WTC11 (cell line): Measurements from ENCODE around the gene FBXO42.

Source experiments
- ELF4 ChIP-seq: sonication (generic); formaldehyde crosslinking; IDR thresholded peaks from 2 replicates; pipeline ENCODE4 v1.8.1; 2022; ENCODE audit warnings: low read depth, mild to moderate bottlenecking, moderate library complexity, missing genetic modification reagents
- FOXJ3 ChIP-seq: sonication (generic); formaldehyde crosslinking; IDR thresholded peaks from 2 replicates; pipeline ENCODE4 v1.9.0; 2021; ENCODE audit warnings: missing genetic modification reagents, mild to moderate bottlenecking, borderline replicate concordance
- JUN ChIP-seq: sonication (generic); formaldehyde crosslinking; IDR thresholded peaks from 2 replicates; pipeline ENCODE4 v1.8.0; 2023; ENCODE audit warnings: mild to moderate bottlenecking, missing genetic modification reagents
- KAT7 ChIP-seq: sonication (generic); formaldehyde crosslinking; IDR thresholded peaks from 2 replicates; pipeline ENCODE4 v1.8.1; 2023; ENCODE audit warnings: missing genetic modification reagents, mild to moderate bottlenecking, borderline replicate concordance
- NR2C2 ChIP-seq: sonication (generic); formaldehyde crosslinking; IDR thresholded peaks from 2 replicates; pipeline ENCODE4 v1.8.0; 2022; ENCODE audit warnings: mild to moderate bottlenecking, missing genetic modification reagents
- ZNF232 ChIP-seq: sonication (generic); formaldehyde crosslinking; IDR thresholded peaks from 2 replicates; pipeline ENCODE4 v1.8.0; 2022; ENCODE audit warnings: mild to moderate bottlenecking, missing genetic modification reagents
- ZNF263 ChIP-seq: sonication (generic); formaldehyde crosslinking; IDR thresholded peaks from 2 replicates; pipeline ENCODE4 v1.8.1; 2022; ENCODE audit warnings: low read depth, mild to moderate bottlenecking, moderate library complexity, missing genetic modification reagents
- ZNF317 ChIP-seq: sonication (generic); formaldehyde crosslinking; IDR thresholded peaks from 2 replicates; pipeline ENCODE4 v1.8.1; 2023; ENCODE audit warnings: low read depth, mild to moderate bottlenecking, moderate library complexity, missing genetic modification reagents, borderline replicate concordance
- TF ChIP-seq, protein P1 (sequence below): sonication (generic); formaldehyde crosslinking; IDR thresholded peaks from 2 replicates; pipeline ENCODE4 v1.8.1; 2022; ENCODE audit warnings: low read depth, missing genetic modification reagents, borderline replicate concordance
- TF ChIP-seq, protein P2 (sequence below): fragments of 200-600 bp; IDR thresholded peaks from 2 replicates; pipeline ENCODE4 v1.8.0; 2022; ENCODE audit warnings: antibody characterized with exemption
- TF ChIP-seq, protein P3 (sequence below): sonication (generic); formaldehyde crosslinking; IDR thresholded peaks from 2 replicates; pipeline ENCODE4 v1.8.1; 2023; ENCODE audit warnings: mild to moderate bottlenecking, missing genetic modification reagents, borderline replicate concordance
- TF ChIP-seq, protein P4 (sequence below): sonication (generic); formaldehyde crosslinking; IDR thresholded peaks from 2 replicates; pipeline ENCODE4 v1.8.0; 2022; ENCODE audit warnings: mild to moderate bottlenecking, missing genetic modification reagents
- TF ChIP-seq, protein P5 (sequence below): sonication (generic); formaldehyde crosslinking; IDR thresholded peaks from 2 replicates; pipeline ENCODE4 v1.8.0; 2023; ENCODE audit warnings: missing genetic modification reagents
- TF ChIP-seq, protein P6 (sequence below): sonication (generic); formaldehyde crosslinking; conservative IDR thresholded peaks from 2 replicates; pipeline ENCODE4 v1.8.1; 2023; ENCODE audit warnings: mild to moderate bottlenecking, low read depth, missing genetic modification reagents, moderate library complexity

DNA sequence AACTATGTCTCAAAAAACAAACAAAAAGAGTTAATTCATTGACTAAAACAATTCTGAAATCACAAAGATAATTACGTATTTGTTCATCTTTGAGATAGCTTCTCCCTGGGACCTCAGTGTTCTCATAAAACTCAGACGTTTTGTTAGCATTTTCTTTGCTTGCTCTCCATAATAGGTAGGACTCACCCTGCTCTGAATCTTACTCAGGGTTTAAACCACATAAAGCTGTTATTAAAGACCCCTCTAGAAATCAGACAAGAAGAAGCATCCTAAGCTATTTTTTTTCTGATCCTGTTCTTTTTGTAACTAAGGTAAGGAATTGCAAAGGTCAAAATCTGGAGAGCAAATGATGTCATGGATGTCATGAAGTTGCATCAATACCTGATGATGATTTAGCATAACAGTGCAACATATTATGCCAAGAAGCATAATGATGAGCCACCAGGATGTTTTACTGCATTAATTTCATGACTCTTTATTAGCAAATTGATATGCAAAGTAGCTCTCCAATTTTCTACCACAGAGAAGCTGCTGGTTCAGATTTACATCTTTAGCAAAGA lies 2.4 kb downstream of the FBXO42 start:
- TF ChIP-seq NR2C2 (CRISPR knock-in tag) (no peak), JUN (CRISPR knock-in tag) (no peak), ZNF263 (CRISPR knock-in tag) (no peak), ZNF232 (CRISPR knock-in tag) (no peak), FOXJ3 (no peak), ZNF317 (CRISPR knock-in tag) (no peak), KAT7 (CRISPR knock-in tag) (no peak), ELF4 (CRISPR knock-in tag) (no peak)
- TF ChIP-seq, protein P1, sequence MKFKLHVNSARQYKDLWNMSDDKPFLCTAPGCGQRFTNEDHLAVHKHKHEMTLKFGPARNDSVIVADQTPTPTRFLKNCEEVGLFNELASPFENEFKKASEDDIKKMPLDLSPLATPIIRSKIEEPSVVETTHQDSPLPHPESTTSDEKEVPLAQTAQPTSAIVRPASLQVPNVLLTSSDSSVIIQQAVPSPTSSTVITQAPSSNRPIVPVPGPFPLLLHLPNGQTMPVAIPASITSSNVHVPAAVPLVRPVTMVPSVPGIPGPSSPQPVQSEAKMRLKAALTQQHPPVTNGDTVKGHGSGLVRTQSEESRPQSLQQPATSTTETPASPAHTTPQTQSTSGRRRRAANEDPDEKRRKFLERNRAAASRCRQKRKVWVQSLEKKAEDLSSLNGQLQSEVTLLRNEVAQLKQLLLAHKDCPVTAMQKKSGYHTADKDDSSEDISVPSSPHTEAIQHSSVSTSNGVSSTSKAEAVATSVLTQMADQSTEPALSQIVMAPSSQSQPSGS (CRISPR knock-in tag), result no peak
- TF ChIP-seq, protein P2, sequence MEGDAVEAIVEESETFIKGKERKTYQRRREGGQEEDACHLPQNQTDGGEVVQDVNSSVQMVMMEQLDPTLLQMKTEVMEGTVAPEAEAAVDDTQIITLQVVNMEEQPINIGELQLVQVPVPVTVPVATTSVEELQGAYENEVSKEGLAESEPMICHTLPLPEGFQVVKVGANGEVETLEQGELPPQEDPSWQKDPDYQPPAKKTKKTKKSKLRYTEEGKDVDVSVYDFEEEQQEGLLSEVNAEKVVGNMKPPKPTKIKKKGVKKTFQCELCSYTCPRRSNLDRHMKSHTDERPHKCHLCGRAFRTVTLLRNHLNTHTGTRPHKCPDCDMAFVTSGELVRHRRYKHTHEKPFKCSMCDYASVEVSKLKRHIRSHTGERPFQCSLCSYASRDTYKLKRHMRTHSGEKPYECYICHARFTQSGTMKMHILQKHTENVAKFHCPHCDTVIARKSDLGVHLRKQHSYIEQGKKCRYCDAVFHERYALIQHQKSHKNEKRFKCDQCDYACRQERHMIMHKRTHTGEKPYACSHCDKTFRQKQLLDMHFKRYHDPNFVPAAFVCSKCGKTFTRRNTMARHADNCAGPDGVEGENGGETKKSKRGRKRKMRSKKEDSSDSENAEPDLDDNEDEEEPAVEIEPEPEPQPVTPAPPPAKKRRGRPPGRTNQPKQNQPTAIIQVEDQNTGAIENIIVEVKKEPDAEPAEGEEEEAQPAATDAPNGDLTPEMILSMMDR, result no peak
- TF ChIP-seq, protein P3, sequence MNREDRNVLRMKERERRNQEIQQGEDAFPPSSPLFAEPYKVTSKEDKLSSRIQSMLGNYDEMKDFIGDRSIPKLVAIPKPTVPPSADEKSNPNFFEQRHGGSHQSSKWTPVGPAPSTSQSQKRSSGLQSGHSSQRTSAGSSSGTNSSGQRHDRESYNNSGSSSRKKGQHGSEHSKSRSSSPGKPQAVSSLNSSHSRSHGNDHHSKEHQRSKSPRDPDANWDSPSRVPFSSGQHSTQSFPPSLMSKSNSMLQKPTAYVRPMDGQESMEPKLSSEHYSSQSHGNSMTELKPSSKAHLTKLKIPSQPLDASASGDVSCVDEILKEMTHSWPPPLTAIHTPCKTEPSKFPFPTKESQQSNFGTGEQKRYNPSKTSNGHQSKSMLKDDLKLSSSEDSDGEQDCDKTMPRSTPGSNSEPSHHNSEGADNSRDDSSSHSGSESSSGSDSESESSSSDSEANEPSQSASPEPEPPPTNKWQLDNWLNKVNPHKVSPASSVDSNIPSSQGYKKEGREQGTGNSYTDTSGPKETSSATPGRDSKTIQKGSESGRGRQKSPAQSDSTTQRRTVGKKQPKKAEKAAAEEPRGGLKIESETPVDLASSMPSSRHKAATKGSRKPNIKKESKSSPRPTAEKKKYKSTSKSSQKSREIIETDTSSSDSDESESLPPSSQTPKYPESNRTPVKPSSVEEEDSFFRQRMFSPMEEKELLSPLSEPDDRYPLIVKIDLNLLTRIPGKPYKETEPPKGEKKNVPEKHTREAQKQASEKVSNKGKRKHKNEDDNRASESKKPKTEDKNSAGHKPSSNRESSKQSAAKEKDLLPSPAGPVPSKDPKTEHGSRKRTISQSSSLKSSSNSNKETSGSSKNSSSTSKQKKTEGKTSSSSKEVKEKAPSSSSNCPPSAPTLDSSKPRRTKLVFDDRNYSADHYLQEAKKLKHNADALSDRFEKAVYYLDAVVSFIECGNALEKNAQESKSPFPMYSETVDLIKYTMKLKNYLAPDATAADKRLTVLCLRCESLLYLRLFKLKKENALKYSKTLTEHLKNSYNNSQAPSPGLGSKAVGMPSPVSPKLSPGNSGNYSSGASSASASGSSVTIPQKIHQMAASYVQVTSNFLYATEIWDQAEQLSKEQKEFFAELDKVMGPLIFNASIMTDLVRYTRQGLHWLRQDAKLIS (CRISPR knock-in tag), result no peak
- TF ChIP-seq, protein P4, sequence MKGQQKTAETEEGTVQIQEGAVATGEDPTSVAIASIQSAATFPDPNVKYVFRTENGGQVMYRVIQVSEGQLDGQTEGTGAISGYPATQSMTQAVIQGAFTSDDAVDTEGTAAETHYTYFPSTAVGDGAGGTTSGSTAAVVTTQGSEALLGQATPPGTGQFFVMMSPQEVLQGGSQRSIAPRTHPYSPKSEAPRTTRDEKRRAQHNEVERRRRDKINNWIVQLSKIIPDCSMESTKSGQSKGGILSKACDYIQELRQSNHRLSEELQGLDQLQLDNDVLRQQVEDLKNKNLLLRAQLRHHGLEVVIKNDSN (CRISPR knock-in tag), result no peak
- TF ChIP-seq, protein P5, sequence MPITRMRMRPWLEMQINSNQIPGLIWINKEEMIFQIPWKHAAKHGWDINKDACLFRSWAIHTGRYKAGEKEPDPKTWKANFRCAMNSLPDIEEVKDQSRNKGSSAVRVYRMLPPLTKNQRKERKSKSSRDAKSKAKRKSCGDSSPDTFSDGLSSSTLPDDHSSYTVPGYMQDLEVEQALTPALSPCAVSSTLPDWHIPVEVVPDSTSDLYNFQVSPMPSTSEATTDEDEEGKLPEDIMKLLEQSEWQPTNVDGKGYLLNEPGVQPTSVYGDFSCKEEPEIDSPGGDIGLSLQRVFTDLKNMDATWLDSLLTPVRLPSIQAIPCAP, result no peak
- TF ChIP-seq, protein P6, sequence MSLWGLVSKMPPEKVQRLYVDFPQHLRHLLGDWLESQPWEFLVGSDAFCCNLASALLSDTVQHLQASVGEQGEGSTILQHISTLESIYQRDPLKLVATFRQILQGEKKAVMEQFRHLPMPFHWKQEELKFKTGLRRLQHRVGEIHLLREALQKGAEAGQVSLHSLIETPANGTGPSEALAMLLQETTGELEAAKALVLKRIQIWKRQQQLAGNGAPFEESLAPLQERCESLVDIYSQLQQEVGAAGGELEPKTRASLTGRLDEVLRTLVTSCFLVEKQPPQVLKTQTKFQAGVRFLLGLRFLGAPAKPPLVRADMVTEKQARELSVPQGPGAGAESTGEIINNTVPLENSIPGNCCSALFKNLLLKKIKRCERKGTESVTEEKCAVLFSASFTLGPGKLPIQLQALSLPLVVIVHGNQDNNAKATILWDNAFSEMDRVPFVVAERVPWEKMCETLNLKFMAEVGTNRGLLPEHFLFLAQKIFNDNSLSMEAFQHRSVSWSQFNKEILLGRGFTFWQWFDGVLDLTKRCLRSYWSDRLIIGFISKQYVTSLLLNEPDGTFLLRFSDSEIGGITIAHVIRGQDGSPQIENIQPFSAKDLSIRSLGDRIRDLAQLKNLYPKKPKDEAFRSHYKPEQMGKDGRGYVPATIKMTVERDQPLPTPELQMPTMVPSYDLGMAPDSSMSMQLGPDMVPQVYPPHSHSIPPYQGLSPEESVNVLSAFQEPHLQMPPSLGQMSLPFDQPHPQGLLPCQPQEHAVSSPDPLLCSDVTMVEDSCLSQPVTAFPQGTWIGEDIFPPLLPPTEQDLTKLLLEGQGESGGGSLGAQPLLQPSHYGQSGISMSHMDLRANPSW (CRISPR knock-in tag), result no peak
